Caco-2 (cell line): Measurements from ENCODE around the gene GSDME. TPM values are rescaled to one million over a fixed set of nuclear protein-coding genes. Genes with fewer than 3 reads are reported as not detected.

ENCODE experiments used
- BruUV-seq: library from RNA; stranded (reverse); fragments of 400-500 nt; replicated peaks from 2 replicates; lab custom pipeline; 2021; lab: Mats Ljungman, UMichigan
- CTCF ChIA-PET: fragments of 300-600 bp; sonication (Branson Sonifier 250); formaldehyde crosslinking; loops from one replicate; lab custom pipeline; 2022; ENCODE audit warnings: antibody characterized with exemption; lab: Charles Lee
- POLR2A ChIA-PET: fragments of 300-600 bp; sonication (Branson Sonifier 250); formaldehyde crosslinking; loops from one replicate; lab custom pipeline; 2022; ENCODE audit warnings: antibody characterized with exemption; lab: Charles Lee
- DNase-seq, 2 experiments: peaks; one replicate each; pipeline versions ENCODE4 v3.0.0 to v3.0.0-alpha.2; 2020 to 2022
- H3K27me3 ChIP-seq: replicated peaks from 2 replicates; pipeline ENCODE4 v1.6.0; 2011; ENCODE audit warnings: low read length; ENCODE audit not compliant: control insufficient read depth, insufficient read depth
- H3K36me3 ChIP-seq: 2 replicates; pipeline ENCODE4 v1.5.1; 2011; ENCODE audit warnings: low read length; ENCODE audit not compliant: control insufficient read depth, insufficient read depth
- H3K4me1 ChIP-seq: fragments of 250-450 bp; sonication (Bioruptor Pico); 2 replicates; pipeline ENCODE4 v1.5.1; 2020; ENCODE audit warnings: mild to moderate bottlenecking
- H3K4me3 ChIP-seq: 2 replicates; pipeline ENCODE4 v1.5.1; 2011; ENCODE audit warnings: low read depth, mild to moderate bottlenecking, control low read depth, low read length
- H3K9me3 ChIP-seq: fragments of 250-450 bp; sonication (Bioruptor Pico); 2 replicates; pipeline ENCODE4 v1.5.1; 2020; ENCODE audit warnings: mild to moderate bottlenecking, moderate library complexity
- H3K27ac Mint-ChIP-seq: one replicate; pipeline ENCODE4 v1.8.0; 2022; ENCODE audit warnings: mixed read lengths; ENCODE audit not compliant: unreplicated experiment
- H3K27me3 Mint-ChIP-seq: one replicate; pipeline ENCODE4 v1.8.0; 2022; ENCODE audit warnings: mixed read lengths; ENCODE audit not compliant: insufficient read depth, unreplicated experiment
- H3K36me3 Mint-ChIP-seq: one replicate; pipeline ENCODE4 v1.8.0; 2022; ENCODE audit warnings: mild to moderate bottlenecking, mixed read lengths; ENCODE audit not compliant: insufficient read depth, unreplicated experiment
- H3K4me1 Mint-ChIP-seq: one replicate; pipeline ENCODE4 v1.8.0; 2022; ENCODE audit warnings: low read depth, mixed read lengths; ENCODE audit not compliant: unreplicated experiment
- H3K4me3 Mint-ChIP-seq: one replicate; pipeline ENCODE4 v1.8.0; 2022; ENCODE audit warnings: mild to moderate bottlenecking, moderate library complexity, mixed read lengths; ENCODE audit not compliant: unreplicated experiment
- H3K9me3 Mint-ChIP-seq: one replicate; pipeline ENCODE4 v1.8.0; 2022; ENCODE audit warnings: mixed read lengths; ENCODE audit not compliant: unreplicated experiment
- CTCF ChIP-seq, 2 experiments: fragments of 200-600 bp in 1 of 2; IDR thresholded peaks; 1 replicate in 1 of 2; 2 replicates in 1 of 2; pipeline versions ENCODE4 v1.5.1 to v1.8.0; 2011 to 2022; ENCODE audit warnings: antibody characterized with exemption in 1 of 2, control low read depth in 1 of 2, inconsistent platforms in 1 of 2, low read depth in 1 of 2, low read length in 1 of 2, mild to moderate bottlenecking in 1 of 2, moderate library complexity in 1 of 2; ENCODE audit not compliant: insufficient read depth in 1 of 2, severe bottlenecking in 1 of 2, unreplicated experiment in 1 of 2
- intact Hi-C: fragments of 100-400 bp; cut with micrococcal nuclease; formaldehyde crosslinking; loops from one replicate; pipeline ENCODE4 v1.10.0; 2022; ENCODE audit not compliant: unreplicated experiment
- total RNA-seq: library from RNA; stranded (reverse); gene quantifications from 2 replicates; pipeline ENCODE4 v1.2.3, GENCODE V29; 2022

GSDME gene
- total RNA-seq, 1 experiment from 2014 or later = 35.2 TPM

GRCh38 chr7:24707988-24708615 is 49.2 kb downstream of the GSDME start:
- Mint-ChIP-seq H3K4me1 (no peaks in the 10 kb centered on the region), H3K36me3 (peaks cover 15% of the 10 kb centered on the region), H3K27me3 (no peaks in the 10 kb centered on the region), H3K27ac (no peak overlapping the region), H3K4me3 (no peak overlapping the region), H3K9me3 (no peaks in the 10 kb centered on the region)
- H3K36me3 ChIP-seq = peaks cover 1% of the 10 kb centered on the region; the same call in 1 of the 2 replicates
- ChIA-PET CTCF (no interaction called here), POLR2A (no interaction called here)
- no peaks in the 10 kb centered on the region for H3K27me3 ChIP-seq
- no peaks in the 10 kb centered on the region for H3K9me3 ChIP-seq
- no peak overlapping the region for H3K4me3 ChIP-seq
- intact Hi-C loops = no loop called here
- DNase-seq = no peak
- no peak for TF ChIP-seq CTCF (IDR thresholded peaks at IDR 0.05; ENCODE audit: insufficient read depth in 1 of 2, low read depth in 1 of 2, low read length in 1 of 2, severe bottlenecking in 1 of 2, unreplicated experiment in 1 of 2)
- no peaks in the 10 kb centered on the region; the same call in 1 of the 2 replicates for H3K4me1 ChIP-seq
- BruUV-seq = no TSS peak

- POLR2A ChIA-PET = no interaction called here
- Histone ChIP-seq H3K36me3 (peaks cover 1% of the 10 kb centered on the region; the same call in 1 of the 2 replicates), H3K4me1 (no peaks in the 10 kb centered on the region; the same call in 1 of the 2 replicates), H3K4me3 (no peak overlapping the region), H3K9me3 (no peaks in the 10 kb centered on the region), H3K27me3 (no peaks in the 10 kb centered on the region)
- H3K27ac Mint-ChIP-seq = no peak overlapping the region
- no peak for DNase-seq
- H3K4me3 Mint-ChIP-seq = no peak overlapping the region
- TF ChIP-seq CTCF (IDR thresholded peaks at IDR 0.05; ENCODE audit: insufficient read depth in 1 of 2, low read depth in 1 of 2, low read length in 1 of 2, severe bottlenecking in 1 of 2, unreplicated experiment in 1 of 2) = no peak
- CTCF ChIA-PET = no interaction called here
- BruUV-seq = no TSS peak
- H3K4me1 Mint-ChIP-seq = no peaks in the 10 kb centered on the region
- no peaks in the 10 kb centered on the region for H3K27me3 Mint-ChIP-seq
- peaks cover 14% of the 10 kb centered on the region for H3K36me3 Mint-ChIP-seq
- intact Hi-C loops = no loop called here
- no peaks in the 10 kb centered on the region for H3K9me3 Mint-ChIP-seq
These were observed 50.8 kb downstream of the GSDME start for GRCh38 chr7:24706211-24707170.

GRCh38 chr7:24705461-24705954 is 51.8 kb downstream of the GSDME start:
- peaks cover 1% of the 10 kb centered on the region; the same call in 1 of the 2 replicates for H3K36me3 ChIP-seq
- Mint-ChIP-seq H3K27ac (peak overlapping the region; percentile 57), H3K36me3 (peaks cover 20% of the 10 kb centered on the region), H3K4me1 (no peaks in the 10 kb centered on the region), H3K4me3 (no peak overlapping the region), H3K27me3 (no peaks in the 10 kb centered on the region), H3K9me3 (no peaks in the 10 kb centered on the region)
- no peak for TF ChIP-seq CTCF (IDR thresholded peaks at IDR 0.05; ENCODE audit: insufficient read depth in 1 of 2, low read depth in 1 of 2, low read length in 1 of 2, severe bottlenecking in 1 of 2, unreplicated experiment in 1 of 2)
- ChIA-PET CTCF (no interaction called here), POLR2A (no interaction called here)
- no peak overlapping the region for H3K4me3 ChIP-seq
- no peaks in the 10 kb centered on the region; the same call in 1 of the 2 replicates for H3K4me1 ChIP-seq
- no peaks in the 10 kb centered on the region for H3K9me3 ChIP-seq
- no TSS peak for BruUV-seq
- no peak for DNase-seq
- intact Hi-C loops = no loop called here
- no peaks in the 10 kb centered on the region for H3K27me3 ChIP-seq
